H9 (cell line): Measurements from ENCODE around the gene C19orf73. TPM values are rescaled to one million over a fixed set of nuclear protein-coding genes. Genes with fewer than 3 reads are reported as not detected.
A peak's percentile ranks its signal among the peaks of the same experiment; 100 is the strongest.

ENCODE experiments used
- DNase-seq: peaks from one replicate; pipeline ENCODE4 v3.0.0-alpha.2; 2017
- H2AFZ ChIP-seq: one replicate; pipeline ENCODE4 v1.6.1; 2013; ENCODE audit warnings: mild to moderate bottlenecking, low read length, control low read depth, moderate library complexity
- H2AK5ac ChIP-seq: 2 replicates; pipeline ENCODE4 v1.6.1; 2013; ENCODE audit warnings: low read length, control low read depth, mixed read lengths; ENCODE audit not compliant: insufficient read length
- H2BK120ac ChIP-seq: one replicate; pipeline ENCODE4 v1.6.1; 2013; ENCODE audit warnings: low read depth, mild to moderate bottlenecking, low read length, control low read depth, inconsistent platforms; ENCODE audit not compliant: poor library complexity, severe bottlenecking
- H2BK12ac ChIP-seq: 2 replicates; pipeline ENCODE4 v1.6.1; 2013; ENCODE audit warnings: low read length, control low read depth, mixed read lengths, low read depth; ENCODE audit not compliant: insufficient read length
- H2BK15ac ChIP-seq: 2 replicates; pipeline ENCODE4 v1.6.1; 2013; ENCODE audit warnings: low read depth, low read length, control low read depth
- H2BK20ac ChIP-seq: one replicate; pipeline ENCODE4 v1.6.1; 2013; ENCODE audit warnings: low read depth, mild to moderate bottlenecking, low read length, control low read depth, inconsistent platforms; ENCODE audit not compliant: poor library complexity, severe bottlenecking
- H2BK5ac ChIP-seq: 2 replicates; pipeline ENCODE4 v1.6.1; 2013; ENCODE audit warnings: low read length, control low read depth, mixed read lengths; ENCODE audit not compliant: insufficient read length
- H3K14ac ChIP-seq: 2 replicates; pipeline ENCODE4 v1.6.1; 2013; ENCODE audit warnings: low read length, control low read depth; ENCODE audit not compliant: insufficient read depth
- H3K18ac ChIP-seq: 2 replicates; pipeline ENCODE4 v1.6.1; 2013; ENCODE audit warnings: low read depth, mild to moderate bottlenecking, mixed read lengths, low read length, control low read depth; ENCODE audit not compliant: insufficient read length
- H3K23ac ChIP-seq: 2 replicates; pipeline ENCODE4 v1.6.1; 2013; ENCODE audit warnings: low read length, control low read depth, mixed read lengths, low read depth; ENCODE audit not compliant: insufficient read length
- H3K23me2 ChIP-seq: 2 replicates; pipeline ENCODE4 v1.6.1; 2013; ENCODE audit warnings: low read depth, mild to moderate bottlenecking, mixed read lengths, low read length, control low read depth; ENCODE audit not compliant: insufficient read length, poor library complexity, severe bottlenecking
- H3K27ac ChIP-seq: 2 replicates; pipeline ENCODE4 v1.5.1; 2013; ENCODE audit warnings: low read length, control low read depth, mixed read lengths, low read depth; ENCODE audit not compliant: insufficient read length
- H3K27me3 ChIP-seq: 2 replicates; pipeline ENCODE4 v1.6.1; 2013; ENCODE audit warnings: low read length, control low read depth, inconsistent platforms; ENCODE audit not compliant: insufficient read depth
- H3K4ac ChIP-seq: 2 replicates; pipeline ENCODE4 v1.6.1; 2013; ENCODE audit warnings: low read depth, mild to moderate bottlenecking, control low read depth, inconsistent platforms, low read length, moderate library complexity
- H3K4me1 ChIP-seq: 2 replicates; pipeline ENCODE4 v1.6.1; 2013; ENCODE audit warnings: low read length, control low read depth, inconsistent platforms; ENCODE audit not compliant: insufficient read depth
- H3K4me2 ChIP-seq: 2 replicates; pipeline ENCODE4 v1.6.1; 2013; ENCODE audit warnings: low read length, control low read depth, mixed read lengths; ENCODE audit not compliant: insufficient read length, insufficient read depth
- H3K56ac ChIP-seq: 2 replicates; pipeline ENCODE4 v1.6.1; 2013; ENCODE audit warnings: low read depth, mild to moderate bottlenecking, mixed read lengths, low read length, control low read depth; ENCODE audit not compliant: insufficient read length
- H3K79me1 ChIP-seq: 2 replicates; pipeline ENCODE4 v1.6.1; 2013; ENCODE audit warnings: low read depth, mild to moderate bottlenecking, moderate library complexity, low read length, control low read depth, inconsistent platforms; ENCODE audit not compliant: insufficient read depth, poor library complexity, severe bottlenecking
- H3K79me2 ChIP-seq: 2 replicates; pipeline ENCODE4 v1.6.1; 2013; ENCODE audit warnings: low read length, control low read depth, inconsistent platforms; ENCODE audit not compliant: insufficient read depth
- H3K9ac ChIP-seq: 2 replicates; pipeline ENCODE4 v1.6.1; 2013; ENCODE audit warnings: low read length, control low read depth, mixed read lengths; ENCODE audit not compliant: insufficient read length; ENCODE audit errors: extremely low read depth
- H3K9me3 ChIP-seq: one replicate; pipeline ENCODE4 v1.6.1; 2013; ENCODE audit warnings: low read depth, low read length, inconsistent platforms; ENCODE audit not compliant: control insufficient read depth
- H3T11ph ChIP-seq: one replicate; pipeline ENCODE4 v1.6.1; 2013; ENCODE audit warnings: mild to moderate bottlenecking, low read length, control low read depth, inconsistent platforms
- H4K20me1 ChIP-seq: one replicate; pipeline ENCODE4 v1.6.1; 2013; ENCODE audit not compliant: control insufficient read depth, insufficient read length, insufficient read depth
- H4K5ac ChIP-seq: 2 replicates; pipeline ENCODE4 v1.6.1; 2013; ENCODE audit warnings: low read depth, mild to moderate bottlenecking, mixed read lengths, low read length, control low read depth; ENCODE audit not compliant: insufficient read length
- H4K8ac ChIP-seq: replicated peaks from 2 replicates; pipeline ENCODE4 v1.6.1; 2013; ENCODE audit warnings: low read length, control low read depth, mixed read lengths, low read depth; ENCODE audit not compliant: insufficient read length
- H4K91ac ChIP-seq: 2 replicates; pipeline ENCODE4 v1.6.1; 2013; ENCODE audit warnings: low read depth, mild to moderate bottlenecking, moderate library complexity, mixed read lengths, low read length, control low read depth; ENCODE audit not compliant: insufficient read length
- H3K27ac Mint-ChIP-seq, 3 experiments: 2 replicates in 2 of 3; 3 replicates in 1 of 3; pipeline ENCODE4 v1.8.0; 2020 to 2021; ENCODE audit warnings: mixed read lengths in 3 of 3, mild to moderate bottlenecking in 1 of 3, moderate library complexity in 1 of 3
- H3K27me3 Mint-ChIP-seq: 2 replicates; pipeline ENCODE4 v1.8.0; 2021; ENCODE audit warnings: low read depth, mild to moderate bottlenecking, moderate library complexity, mixed read lengths
- H3K36me3 Mint-ChIP-seq, 3 experiments: 2 replicates in 2 of 3; 3 replicates in 1 of 3; pipeline ENCODE4 v1.8.0; 2020 to 2021; ENCODE audit warnings: low read depth in 3 of 3, mixed read lengths in 3 of 3; ENCODE audit not compliant: insufficient read depth in 1 of 3
- H3K4me1 Mint-ChIP-seq, 2 experiments: 2 replicates each; pipeline ENCODE4 v1.8.0; 2020; ENCODE audit warnings: mixed read lengths in 2 of 2
- H3K4me3 Mint-ChIP-seq, 2 experiments: 2 replicates in 1 of 2; 3 replicates in 1 of 2; pipeline ENCODE4 v1.8.0; 2020 to 2021; ENCODE audit warnings: mild to moderate bottlenecking in 2 of 2, mixed read lengths in 2 of 2, moderate library complexity in 1 of 2
- H3K9me3 Mint-ChIP-seq, 2 experiments: 2 replicates in 1 of 2; 3 replicates in 1 of 2; pipeline ENCODE4 v1.8.0; 2020; ENCODE audit warnings: mild to moderate bottlenecking in 2 of 2, mixed read lengths in 2 of 2, moderate library complexity in 1 of 2
- whole genome bisulfite sequencing: extraction: QIAGEN DNeasy Blood & Tissue Kit; methylation state at CpG from one replicate; pipeline ENCODE4 v1.1.7; 2013; ENCODE audit warnings: missing lambda C conversion rate, low lambda C conversion rate, mixed read lengths; ENCODE audit not compliant: insufficient read length; ENCODE audit errors: extremely low coverage; 5-methylcytosine and 5-hydroxymethylcytosine counted together
- total RNA-seq: library from RNA; stranded (reverse); gene quantifications from 2 replicates; pipeline ENCODE4 v1.2.1, GENCODE V29; 2021
- TF ChIP-seq, protein P1 (sequence below): fragments of 200-600 bp; sonication (generic); conservative IDR thresholded peaks from 3 replicates; pipeline ENCODE4 v1.8.0; 2021; ENCODE audit warnings: antibody characterized with exemption, mild to moderate bottlenecking

The C19orf73 gene
- total RNA-seq, 1 experiment from 2014 or later, result 1.1 TPM

DNA sequence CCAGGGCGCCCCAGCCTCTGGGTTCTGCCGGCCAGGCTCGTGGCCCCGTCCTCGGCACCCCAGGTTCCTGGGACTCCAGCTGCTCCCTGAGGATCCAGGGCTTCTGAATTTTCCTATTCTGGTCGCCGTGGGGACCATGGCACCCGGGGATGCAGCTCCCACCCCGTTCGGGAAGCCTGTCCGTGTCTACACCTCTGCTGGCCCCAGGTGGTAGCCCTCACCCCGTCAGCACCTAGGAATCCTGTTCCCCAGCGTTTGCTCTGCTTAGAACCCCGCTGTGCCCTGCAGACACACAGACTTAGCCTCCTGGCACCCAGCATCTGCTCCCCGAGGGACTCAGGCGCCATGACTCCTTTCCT lies 1.4 kb upstream of the C19orf73 start:
- no peak overlapping the region for H4K8ac ChIP-seq
- H2BK20ac ChIP-seq, result no peak overlapping the region
- H3K14ac ChIP-seq, result no peak overlapping the region
- H2BK5ac ChIP-seq, result no peak overlapping the region
- no peak overlapping the region for H4K5ac ChIP-seq
- no peak overlapping the region for H2BK12ac ChIP-seq
- peaks cover 3% of the 10 kb centered on the region; the same call in 1 of the 2 replicates for H3K4me1 ChIP-seq
- H3K23ac ChIP-seq, result no peak overlapping the region
- no peak overlapping the region for H4K91ac ChIP-seq
- no peak overlapping the region for H3K4ac ChIP-seq
- no peak overlapping the region for H3T11ph ChIP-seq
- no peaks in the 10 kb centered on the region for H3K79me1 ChIP-seq
- no peak overlapping the region for H2BK15ac ChIP-seq
- no peak overlapping the region for H3K27ac ChIP-seq
- no peak overlapping the region for H3K56ac ChIP-seq
- no peaks in the 10 kb centered on the region for H3K79me2 ChIP-seq
- Mint-ChIP-seq H3K36me3 (peaks cover 0 to 4% (median 0%) of the 10 kb centered on the region in 3 experiments; a peak in 1 of 7 replicates), H3K9me3 (no peaks in the 10 kb centered on the region; a peak in 1 of 5 replicates), H3K27ac (peak overlapping the region in 1 of 3 experiments; percentile 54; a peak in 1 of 7 replicates), H3K4me3 (peak overlapping the region; percentile 50 to 71), H3K4me1 (peaks cover 18 to 29% of the 10 kb centered on the region in 2 experiments), H3K27me3 (peaks cover 39% of the 10 kb centered on the region)
- H3K4me2 ChIP-seq, result peak overlapping the region; percentile 43
- no peak overlapping the region for H2AK5ac ChIP-seq
- no peak overlapping the region for H3K18ac ChIP-seq
- peaks cover 9% of the 10 kb centered on the region; the same call in 1 of the 2 replicates for H3K27me3 ChIP-seq
- no peak overlapping the region for H3K9ac ChIP-seq
- TF ChIP-seq, protein P1, sequence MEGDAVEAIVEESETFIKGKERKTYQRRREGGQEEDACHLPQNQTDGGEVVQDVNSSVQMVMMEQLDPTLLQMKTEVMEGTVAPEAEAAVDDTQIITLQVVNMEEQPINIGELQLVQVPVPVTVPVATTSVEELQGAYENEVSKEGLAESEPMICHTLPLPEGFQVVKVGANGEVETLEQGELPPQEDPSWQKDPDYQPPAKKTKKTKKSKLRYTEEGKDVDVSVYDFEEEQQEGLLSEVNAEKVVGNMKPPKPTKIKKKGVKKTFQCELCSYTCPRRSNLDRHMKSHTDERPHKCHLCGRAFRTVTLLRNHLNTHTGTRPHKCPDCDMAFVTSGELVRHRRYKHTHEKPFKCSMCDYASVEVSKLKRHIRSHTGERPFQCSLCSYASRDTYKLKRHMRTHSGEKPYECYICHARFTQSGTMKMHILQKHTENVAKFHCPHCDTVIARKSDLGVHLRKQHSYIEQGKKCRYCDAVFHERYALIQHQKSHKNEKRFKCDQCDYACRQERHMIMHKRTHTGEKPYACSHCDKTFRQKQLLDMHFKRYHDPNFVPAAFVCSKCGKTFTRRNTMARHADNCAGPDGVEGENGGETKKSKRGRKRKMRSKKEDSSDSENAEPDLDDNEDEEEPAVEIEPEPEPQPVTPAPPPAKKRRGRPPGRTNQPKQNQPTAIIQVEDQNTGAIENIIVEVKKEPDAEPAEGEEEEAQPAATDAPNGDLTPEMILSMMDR, result no peak
- no peaks in the 10 kb centered on the region for H3K9me3 ChIP-seq
- no peak overlapping the region for H2AFZ ChIP-seq
- no peak overlapping the region for H2BK120ac ChIP-seq
- peaks cover 7% of the 10 kb centered on the region for H3K23me2 ChIP-seq
- DNase-seq, result no peak
- no CpG with 5 or more reads among the region's 16 CpGs for WGBS
- no peaks in the 10 kb centered on the region for H4K20me1 ChIP-seq
